Cardiac fibroblast (primary cell): Measurements from ENCODE around the gene ENTPD7.
"Not testable (repeated sequence)": the region's sequence is repeated elsewhere in the genome, so short reads cannot be mapped to it uniquely, and the experiment has no call there.

Experiments used
- DNase-seq, 2 donors: peaks; one replicate each; pipeline versions ENCODE4 v3.0.0 to v3.0.0-alpha.2; 2010; ENCODE audit warnings: low read depth in 2 of 2
- H3K4me3 ChIP-seq, 2 donors: replicated peaks in 1 of 2; 1 replicate in 1 of 2; 2 replicates in 1 of 2; pipeline ENCODE4 v1.5.1; 2011; ENCODE audit warnings: low read depth in 2 of 2, low read length in 2 of 2, mild to moderate bottlenecking in 2 of 2, moderate library complexity in 1 of 2
- CTCF ChIP-seq: IDR thresholded peaks from one replicate; pipeline ENCODE4 v1.5.1; 2011; ENCODE audit warnings: low read depth, mild to moderate bottlenecking, low read length, inconsistent platforms

ENTPD7 gene

DNA sequence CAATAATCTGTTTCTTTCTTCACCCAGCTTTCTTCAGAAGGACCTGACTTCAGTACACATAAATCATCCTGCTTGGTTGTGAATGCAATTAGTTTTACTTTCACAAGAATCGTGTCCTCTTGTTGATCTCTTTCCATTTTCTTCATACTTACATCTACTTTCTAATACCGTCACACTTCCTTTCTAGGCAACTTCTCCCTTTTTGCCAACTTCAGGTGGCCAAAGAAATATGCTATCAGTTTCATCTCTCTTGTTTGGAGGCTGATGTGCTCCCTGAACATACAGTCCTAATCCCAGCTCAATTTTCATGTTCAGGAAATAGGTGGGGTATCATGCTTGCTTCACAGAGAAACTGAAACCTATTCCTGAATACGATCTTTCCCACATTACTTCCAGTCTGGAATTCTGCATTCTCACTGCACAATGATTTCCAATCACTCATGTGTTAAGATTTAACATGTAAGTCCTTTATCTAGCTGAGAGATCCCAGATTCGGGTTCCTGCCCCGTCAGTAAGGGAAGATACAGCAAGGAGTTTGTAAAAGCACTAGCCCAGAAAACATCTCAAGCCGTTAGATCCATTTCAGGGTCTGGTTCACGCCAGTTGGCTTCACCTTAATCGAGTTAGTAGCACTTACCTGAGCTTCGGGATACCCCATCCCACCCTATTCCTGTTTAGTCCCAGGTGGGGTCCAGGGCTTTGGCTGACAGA is 40.1 kb upstream of the ENTPD7 start:
- TF ChIP-seq CTCF = no peak
- peak overlapping the region; percentile 89 to 96 for H3K4me3 ChIP-seq
- peak in 1 of 2 donors; percentile 12 for DNase-seq

- peak; percentile 100 for DNase-seq
- TF ChIP-seq CTCF = no peak
- H3K4me3 ChIP-seq = peak within 1 kb of the TSS; percentile 89 to 96
Observed at GRCh38 chr10:99619851-99620710, 39.2 kb upstream of the ENTPD7 start, which contains the start of gene SLC25A28. Gene SLC25A28 (minus strand): TSS chr10:99620439. CDS start chr10:99620335, 104 bp downstream.

DNA sequence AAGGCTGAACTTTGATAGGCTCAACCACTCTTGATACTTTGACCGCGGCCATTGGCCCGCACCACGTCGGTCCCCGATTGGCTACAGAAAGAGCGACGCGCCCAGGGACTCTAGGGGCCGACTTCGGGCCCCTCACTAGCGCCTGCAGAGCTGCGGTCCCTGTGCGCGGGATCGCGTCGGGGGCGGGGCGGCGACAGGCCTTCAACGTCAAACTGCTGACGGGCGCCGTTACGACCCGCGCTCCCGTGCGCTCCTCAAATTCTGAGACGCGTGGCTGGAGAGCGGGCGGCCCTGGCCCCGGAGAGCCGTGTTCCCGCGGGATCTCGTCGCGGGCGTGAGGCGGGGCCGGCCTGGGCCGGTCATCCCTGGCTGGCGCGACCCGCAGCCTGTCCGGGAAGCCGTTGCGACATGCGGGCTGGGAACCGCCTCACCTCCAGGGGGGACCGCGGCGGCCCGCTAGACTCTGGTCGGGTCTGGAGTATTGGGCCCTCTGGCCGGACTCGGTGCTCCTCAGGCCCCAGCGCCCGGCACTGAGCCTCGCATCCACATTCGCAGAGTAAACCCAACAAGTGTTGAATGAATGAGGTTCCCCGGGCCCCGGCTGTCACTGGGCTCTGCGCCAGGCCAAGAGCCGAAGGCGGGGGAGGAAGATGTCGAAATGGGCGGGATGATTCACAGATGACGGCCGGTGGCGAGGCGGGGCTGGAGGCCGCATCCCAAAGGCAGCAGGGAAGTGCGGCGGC is 38.4 kb upstream of the ENTPD7 start:
- peak; percentile 97 for DNase-seq
- peak overlapping the region; percentile 63 to 66 for H3K4me3 ChIP-seq
- no peak for TF ChIP-seq CTCF

GRCh38 chr10:99621454-99622251 is 37.7 kb upstream of the ENTPD7 start:
- DNase-seq = no peak
- H3K4me3 ChIP-seq = peak overlapping the region; percentile 63 to 66
- TF ChIP-seq CTCF = no peak

DNA sequence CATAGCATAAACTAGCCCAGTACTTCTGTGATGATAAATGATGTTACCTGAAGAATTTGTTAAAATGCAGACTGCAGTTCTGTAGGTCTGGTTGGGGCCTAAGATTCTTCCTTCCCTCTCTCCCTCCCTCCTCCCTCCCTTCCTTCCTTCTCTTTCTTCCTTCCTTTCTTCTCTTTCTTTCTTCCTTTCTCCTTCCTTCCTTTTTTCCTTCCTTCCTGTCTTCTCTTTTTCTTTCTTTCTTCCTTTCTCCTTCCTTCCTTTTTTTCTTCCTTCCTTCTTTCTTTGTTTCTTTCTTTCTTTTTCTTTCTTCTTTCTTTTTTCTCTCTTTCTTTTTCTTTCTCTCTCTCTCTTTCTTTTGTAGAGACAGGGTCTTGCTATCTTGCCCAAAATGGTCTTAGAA is 35.4 kb upstream of the ENTPD7 start:
- no peak overlapping the region for H3K4me3 ChIP-seq
- TF ChIP-seq CTCF = no peak
- no peak for DNase-seq

DNA sequence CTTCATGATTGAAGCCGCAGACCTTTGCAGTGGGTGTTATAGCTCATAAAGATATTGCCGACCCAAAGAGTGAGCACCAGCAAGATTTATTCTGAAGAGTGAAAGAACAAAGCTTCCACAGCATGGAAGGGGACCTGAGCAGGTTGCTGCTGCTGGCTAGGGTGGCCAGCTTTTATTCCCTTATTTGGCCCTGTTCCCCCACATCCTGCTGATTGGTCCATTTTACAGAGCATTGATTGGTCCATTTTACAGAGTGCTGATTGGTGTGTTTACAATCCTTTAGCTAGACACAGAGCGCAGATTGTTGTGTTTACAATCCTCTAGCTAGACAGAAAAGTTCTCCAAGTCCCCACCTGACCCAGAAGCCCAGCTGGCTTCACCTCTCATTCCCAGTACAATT is 34.2 kb upstream of the ENTPD7 start:
- H3K4me3 ChIP-seq, DNase-seq: not testable (repeated sequence)
